Measurements from ENCODE around the gene DENND5A.
A peak's percentile ranks its signal among the peaks of the same experiment; 100 is the strongest.
"Not testable (repeated sequence)": the region's sequence is repeated elsewhere in the genome, so short reads cannot be mapped to it uniquely, and the experiment has no call there.

DENND5A gene

DNA sequence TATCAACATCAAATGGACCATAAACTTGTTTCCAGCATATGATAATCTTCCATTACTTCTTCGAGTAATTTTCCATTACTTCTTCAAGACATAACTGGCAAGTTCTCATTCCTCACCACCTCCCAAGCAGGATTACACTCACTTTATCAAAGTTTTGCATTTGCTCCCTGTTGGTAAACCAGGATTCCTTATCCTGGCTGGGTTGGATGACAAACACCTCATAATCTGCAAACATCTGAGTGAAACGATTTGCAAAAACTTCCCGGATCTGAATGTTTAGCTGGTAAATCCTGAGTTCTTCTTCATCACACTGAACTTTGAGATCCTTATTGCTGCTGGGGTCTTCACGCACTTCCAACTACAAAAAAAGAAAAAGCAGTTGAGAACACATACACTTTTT lies 86.4 kb downstream of the DENND5A start:
- DNase-seq (no peak), ATAC-seq (no peak)
- no peak overlapping the region for H3K4me3 Mint-ChIP-seq
- peak overlapping the region in 1 of 2 donors; percentile 44 for H3K27ac Mint-ChIP-seq
- no peaks in the 10 kb centered on the region for H3K9me3 Mint-ChIP-seq
- no peaks in the 10 kb centered on the region for H3K27me3 Mint-ChIP-seq
- H3K4me1 Mint-ChIP-seq = no peaks in the 10 kb centered on the region

DNA sequence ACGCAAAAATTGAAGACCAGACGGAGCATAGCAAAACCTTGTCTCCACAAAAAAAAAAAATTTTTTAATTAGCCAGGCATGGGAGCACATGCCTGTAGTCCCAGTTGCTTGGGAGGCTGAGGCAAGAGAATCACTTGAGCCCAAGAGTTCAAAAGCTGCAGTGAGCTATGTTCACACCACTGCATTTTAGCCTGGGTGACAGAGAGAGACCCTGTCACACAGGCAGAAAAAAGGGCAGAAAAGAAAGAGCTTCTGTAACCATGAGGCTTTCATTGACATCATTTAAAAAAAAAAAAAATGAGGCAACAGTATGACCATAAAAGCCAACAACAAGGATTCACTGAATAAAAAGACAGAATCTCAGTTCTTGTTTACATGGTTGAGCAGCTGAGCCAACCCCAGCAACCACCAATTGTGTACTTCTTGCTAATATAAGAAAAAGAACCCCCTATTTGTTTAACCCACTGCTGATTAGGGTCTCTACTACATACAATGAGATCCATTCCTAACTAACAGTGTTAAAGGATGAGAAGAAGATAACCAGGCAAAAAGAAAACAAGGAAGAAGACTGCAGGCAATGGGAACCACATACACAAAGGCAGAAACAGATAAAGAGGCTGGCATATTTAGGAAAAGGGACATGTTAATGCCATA lies 87.6 kb downstream of the DENND5A start:
- H3K27me3 Mint-ChIP-seq = no peaks in the 10 kb centered on the region
- DNase-seq (no peak), ATAC-seq (no peak)
- H3K4me1 Mint-ChIP-seq = no peaks in the 10 kb centered on the region
- peaks cover 0 to under 1% of the 10 kb centered on the region in 2 donors for H3K9me3 Mint-ChIP-seq
- peak overlapping the region in 1 of 2 donors; percentile 7 for H3K27ac Mint-ChIP-seq
- no peak overlapping the region for H3K4me3 Mint-ChIP-seq

DNA sequence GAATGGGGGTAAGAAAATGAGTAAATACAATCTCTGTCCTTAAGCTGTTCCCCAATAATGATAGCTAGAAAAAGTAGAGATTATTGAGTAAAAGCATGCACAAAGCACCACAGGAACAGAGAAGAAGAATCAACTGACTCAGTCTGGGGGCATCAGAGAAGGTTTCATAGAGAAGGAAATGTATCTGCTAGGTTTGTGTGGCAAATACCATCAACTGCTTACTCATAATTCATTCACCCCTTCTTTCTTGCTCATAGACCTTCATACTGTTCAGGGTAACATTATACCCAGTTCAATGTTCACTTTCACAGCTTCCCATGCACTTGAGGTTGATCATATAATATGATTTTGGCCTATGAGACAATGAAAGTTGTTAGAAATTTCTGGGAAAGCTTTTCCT lies 88.6 kb downstream of the DENND5A start:
- no peaks in the 10 kb centered on the region for H3K27me3 Mint-ChIP-seq
- H3K27ac Mint-ChIP-seq = no peak overlapping the region
- ATAC-seq (peak; percentile 76), DNase-seq (no peak)
- H3K9me3 Mint-ChIP-seq = peaks cover 0 to 11% of the 10 kb centered on the region in 2 donors
- no peaks in the 10 kb centered on the region for H3K4me1 Mint-ChIP-seq
- H3K4me3 Mint-ChIP-seq = no peak overlapping the region

DNA sequence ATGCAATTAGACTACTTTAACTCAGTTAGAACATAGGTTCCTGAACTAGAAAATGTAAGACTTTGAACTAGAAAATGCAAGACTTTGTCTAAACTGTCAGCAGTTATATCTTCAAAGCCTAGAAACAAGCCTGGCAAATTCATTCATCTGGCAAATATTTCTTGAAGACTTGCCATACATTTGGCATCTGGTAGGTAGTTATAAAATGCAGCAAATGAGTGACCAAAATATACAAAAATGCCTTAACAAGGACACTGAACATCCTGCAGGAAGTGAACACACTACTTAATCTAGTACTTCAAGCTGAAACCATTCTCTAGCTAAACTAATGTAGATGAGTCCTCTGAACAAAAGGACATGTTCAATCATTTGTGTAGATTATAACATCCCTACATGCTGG lies 89.0 kb downstream of the DENND5A start:
- H3K9me3 Mint-ChIP-seq = peaks cover 0 to 11% of the 10 kb centered on the region in 2 donors
- no peak for ATAC-seq

DNA sequence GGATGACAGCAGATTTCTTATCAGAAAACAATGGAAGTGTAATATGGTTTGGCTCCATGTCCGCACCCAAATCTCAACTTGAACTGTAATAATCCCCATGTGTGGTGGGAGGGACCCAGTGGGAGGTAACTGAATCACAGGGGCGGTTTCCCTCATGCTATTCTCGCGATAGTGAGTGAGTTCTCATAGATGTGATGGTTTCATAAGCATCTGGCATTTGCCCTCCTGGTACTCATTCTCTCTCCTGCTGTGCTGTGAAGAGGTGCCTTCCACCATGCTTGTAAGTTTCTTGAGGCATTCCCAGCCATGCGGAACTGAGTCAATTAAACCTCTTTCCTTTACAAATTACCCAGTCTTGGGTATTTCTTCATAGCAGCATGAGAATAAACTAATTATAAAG lies 92.8 kb downstream of the DENND5A start:
- Mint-ChIP-seq H3K27ac (peak overlapping the region in 1 of 2 donors; percentile 46), H3K4me3 (no peak overlapping the region), H3K4me1 (peaks cover 17% of the 10 kb centered on the region), H3K9me3 (peaks cover 0 to 11% of the 10 kb centered on the region in 2 donors), H3K27me3 (no peaks in the 10 kb centered on the region)
- DNase-seq (no peak), ATAC-seq (no peak)

More for the DNA sequence above, 89.0 kb downstream of the DENND5A start:
- Mint-ChIP-seq H3K27me3 (no peaks in the 10 kb centered on the region), H3K27ac (no peak overlapping the region), H3K4me1 (no peaks in the 10 kb centered on the region), H3K4me3 (no peak overlapping the region)
- DNase-seq = no peak

DNA sequence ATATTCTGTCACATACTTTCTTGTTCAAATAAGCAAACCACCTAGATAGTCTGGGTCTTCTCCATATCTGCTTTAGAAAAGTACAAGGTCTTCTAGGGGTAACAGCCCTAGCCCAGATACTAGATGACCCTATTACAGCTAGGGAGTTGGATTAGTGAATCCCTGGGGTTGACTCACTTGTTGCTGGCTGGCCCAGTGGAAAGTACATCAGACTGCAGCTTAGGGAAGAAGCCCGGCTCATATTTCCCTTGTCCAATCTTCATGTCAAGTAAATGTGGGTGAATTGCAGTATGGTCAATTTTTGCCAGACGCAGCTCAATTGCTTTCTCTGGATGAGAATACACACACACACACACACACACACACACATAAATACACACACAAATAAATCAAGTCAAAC lies 94.7 kb downstream of the DENND5A start:
- Mint-ChIP-seq H3K4me1 (peaks cover 17% of the 10 kb centered on the region), H3K27ac (no peak overlapping the region), H3K9me3 (peaks cover 0 to 11% of the 10 kb centered on the region in 2 donors), H3K4me3 (no peak overlapping the region), H3K27me3 (no peaks in the 10 kb centered on the region)
- ATAC-seq (no peak), DNase-seq (no peak)

DNA sequence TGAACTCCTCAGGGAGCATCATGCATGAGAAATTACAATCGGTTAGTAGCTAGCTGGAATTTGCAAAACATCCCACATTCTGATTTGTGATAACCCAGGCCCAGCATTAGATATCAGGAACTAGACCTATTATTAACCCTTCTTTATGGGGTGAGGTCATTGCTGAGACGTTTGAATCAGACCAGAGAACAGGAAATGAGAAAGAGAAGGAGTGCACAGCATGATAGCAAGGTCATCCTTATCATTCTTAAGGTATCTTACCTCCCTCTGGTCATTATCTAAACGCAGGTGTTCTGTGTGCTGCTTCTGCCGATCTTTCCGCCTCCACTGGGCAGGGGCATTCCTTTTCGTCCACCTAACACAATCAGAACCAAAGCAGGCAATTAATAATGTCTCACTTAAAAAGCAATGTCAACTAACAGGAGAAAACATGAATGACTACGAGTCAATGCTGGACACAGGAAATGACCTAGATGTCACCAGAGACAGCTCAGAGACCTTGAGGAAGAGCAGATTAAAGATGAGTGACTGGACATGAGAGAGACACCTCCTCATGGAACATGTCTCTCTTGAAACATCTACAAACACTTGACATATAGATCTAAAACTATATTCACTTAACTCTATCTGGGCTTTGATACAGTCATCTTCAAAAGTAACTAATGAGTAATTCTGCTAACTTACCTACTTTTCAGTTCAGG lies 95.4 kb downstream of the DENND5A start:
- peaks cover 17% of the 10 kb centered on the region for H3K4me1 Mint-ChIP-seq
- no peak overlapping the region for H3K4me3 Mint-ChIP-seq
- ATAC-seq (no peak), DNase-seq (no peak)
- no peaks in the 10 kb centered on the region for H3K27me3 Mint-ChIP-seq
- H3K27ac Mint-ChIP-seq = no peak overlapping the region
- peaks cover 0 to 11% of the 10 kb centered on the region in 2 donors for H3K9me3 Mint-ChIP-seq

DNA sequence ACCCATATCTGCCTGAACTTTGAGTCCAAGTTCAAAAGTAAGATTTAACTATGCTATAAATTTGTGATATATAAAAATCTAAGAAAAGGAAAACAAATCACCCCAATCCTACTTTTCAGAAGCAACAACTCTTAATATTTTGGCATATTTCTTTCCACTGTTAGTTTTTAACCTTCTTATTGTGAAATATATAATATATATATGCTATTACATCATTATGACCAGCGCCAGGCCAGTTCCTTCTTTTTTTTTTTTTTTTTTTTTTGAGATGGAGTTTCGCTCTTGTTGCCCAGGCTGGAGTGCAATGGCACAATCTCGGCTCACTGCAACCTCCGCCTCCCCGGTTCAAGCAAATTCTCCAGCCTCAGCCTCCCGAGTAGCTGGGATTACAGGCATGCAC lies 103.2 kb downstream of the DENND5A start:
- DNase-seq, H3K9me3 Mint-ChIP-seq, H3K27ac Mint-ChIP-seq, H3K27me3 Mint-ChIP-seq, H3K4me3 Mint-ChIP-seq, ATAC-seq: not testable (repeated sequence)
- H3K4me1 Mint-ChIP-seq = peaks cover 25% of the 10 kb centered on the region

DNA sequence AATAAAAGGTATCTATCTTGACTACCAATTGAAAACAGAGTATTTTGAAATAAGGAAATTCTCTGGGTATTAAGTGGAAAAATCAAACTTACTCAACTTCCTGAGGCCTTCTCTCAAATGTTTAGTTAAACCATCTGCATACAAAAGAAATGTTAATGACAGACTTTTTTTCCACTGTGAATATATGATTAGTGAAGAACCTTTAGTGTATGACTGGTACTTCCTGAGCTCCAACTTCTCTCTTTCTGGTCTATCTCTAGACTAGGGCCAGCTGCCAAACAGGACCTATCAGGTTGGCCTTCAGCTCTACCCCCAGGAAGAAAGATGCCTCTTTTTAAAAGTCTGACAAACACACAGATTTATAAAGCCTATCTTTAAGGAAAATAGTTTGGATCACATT lies 105.0 kb downstream of the DENND5A start:
- H3K27me3 Mint-ChIP-seq = no peaks in the 10 kb centered on the region
- peak overlapping the region in 1 of 2 donors; percentile 17 for H3K4me3 Mint-ChIP-seq

DNA sequence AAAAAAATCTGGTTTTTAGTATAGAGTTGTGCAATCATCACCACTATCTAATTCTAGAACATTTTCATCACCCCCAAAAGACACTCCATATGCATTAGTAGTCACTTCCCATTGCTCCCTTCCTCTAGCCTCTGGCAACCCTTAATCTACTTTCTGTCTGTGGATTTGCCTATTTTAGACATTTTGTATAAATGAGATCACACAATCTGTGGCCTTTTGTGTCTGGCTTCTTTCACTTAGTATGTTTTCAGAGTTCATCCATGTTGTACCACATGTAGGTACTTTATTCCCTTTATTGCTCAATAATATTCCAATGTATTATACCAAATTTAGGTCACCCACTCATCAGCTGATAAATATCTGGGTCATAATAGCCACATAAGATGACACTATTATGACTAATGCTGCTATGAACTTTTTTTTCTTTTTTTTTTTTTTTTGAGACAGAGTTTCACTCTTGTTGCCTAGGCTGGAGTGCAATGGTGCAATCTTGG lies 106.2 kb downstream of the DENND5A start:
- H3K4me3 Mint-ChIP-seq = no peak overlapping the region
- ATAC-seq (peak; percentile 71), DNase-seq (no peak)
- H3K9me3 Mint-ChIP-seq = no peaks in the 10 kb centered on the region
- no peaks in the 10 kb centered on the region for H3K27me3 Mint-ChIP-seq
- H3K4me1 Mint-ChIP-seq = peaks cover 25% of the 10 kb centered on the region
- H3K27ac Mint-ChIP-seq = peak overlapping the region in 1 of 2 donors; percentile 11

More for the DNA sequence above, 105.0 kb downstream of the DENND5A start:
- H3K4me1 Mint-ChIP-seq = peaks cover 25% of the 10 kb centered on the region
- DNase-seq = no peak
- peak overlapping the region; percentile 85 to 94 for H3K27ac Mint-ChIP-seq
- ATAC-seq = peak; percentile 71
- no peaks in the 10 kb centered on the region for H3K9me3 Mint-ChIP-seq

DNA sequence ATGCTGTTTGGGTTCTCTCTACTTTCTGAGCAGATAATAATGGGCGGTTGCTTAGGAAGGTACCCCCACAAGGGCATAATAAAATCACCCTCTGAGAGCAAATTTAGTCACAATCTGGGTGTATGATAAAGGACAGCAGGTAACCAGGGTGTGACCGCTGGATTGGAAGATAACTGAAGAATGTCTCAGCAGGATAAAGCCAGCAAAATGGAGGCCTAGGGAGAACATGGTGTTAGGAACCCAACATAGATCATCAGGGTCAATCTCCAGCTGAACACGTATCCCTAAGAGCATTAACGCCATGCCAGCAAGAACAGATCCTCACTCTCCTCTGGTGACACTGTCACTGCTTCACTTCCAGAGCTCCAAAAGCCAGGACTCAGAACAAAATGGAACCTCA lies 109.2 kb downstream of the DENND5A start:
- DNase-seq (no peak), ATAC-seq (no peak)
- H3K27me3 Mint-ChIP-seq = no peaks in the 10 kb centered on the region
- H3K27ac Mint-ChIP-seq = no peak overlapping the region
- H3K4me3 Mint-ChIP-seq = no peak overlapping the region
- H3K4me1 Mint-ChIP-seq = peaks cover 19% of the 10 kb centered on the region
- H3K9me3 Mint-ChIP-seq = no peaks in the 10 kb centered on the region

DNA sequence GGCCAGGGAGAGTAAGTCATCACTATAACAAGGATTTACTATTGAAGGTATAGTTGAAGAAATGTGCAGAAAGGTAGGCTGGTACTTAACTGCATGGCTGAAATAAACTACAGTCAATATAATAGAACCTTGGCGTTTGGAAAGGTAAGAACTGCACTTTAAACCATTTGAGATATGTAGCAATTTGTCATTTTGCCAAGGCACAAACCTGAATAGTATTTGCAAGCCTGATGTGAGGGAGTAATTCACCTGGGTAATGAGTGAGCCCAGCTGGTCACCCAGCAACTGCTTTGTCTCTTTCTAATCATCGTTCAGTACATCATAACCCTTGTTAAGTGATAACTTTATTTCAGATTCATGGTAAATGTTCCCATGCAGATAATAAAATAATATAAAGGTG lies 111.5 kb downstream of the DENND5A start:
- H3K4me1 Mint-ChIP-seq = peaks cover 5% of the 10 kb centered on the region
- H3K27me3 Mint-ChIP-seq = no peaks in the 10 kb centered on the region

DNA sequence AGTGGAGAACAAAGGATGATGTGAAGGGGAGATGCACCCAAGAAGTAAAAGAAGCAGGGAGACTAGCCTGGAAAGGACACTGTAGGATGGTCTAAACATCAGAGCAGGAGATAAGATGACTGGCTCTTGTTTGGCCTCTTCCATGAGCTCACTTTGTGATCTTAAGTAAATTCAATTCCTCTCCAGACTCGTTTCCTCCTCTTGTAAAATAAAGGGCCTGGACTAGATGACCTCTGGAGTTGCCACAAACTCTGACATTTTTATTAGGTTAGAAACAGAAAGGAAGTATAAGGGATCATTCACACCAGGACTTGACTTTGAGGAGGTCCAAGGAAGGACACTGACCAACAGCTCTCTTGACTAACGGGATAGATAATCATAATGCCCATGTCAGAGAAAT lies 113.5 kb downstream of the DENND5A start:
- no peak overlapping the region for H3K27ac Mint-ChIP-seq
- no peak for ATAC-seq
- no peaks in the 10 kb centered on the region for H3K9me3 Mint-ChIP-seq
- no peaks in the 10 kb centered on the region for H3K27me3 Mint-ChIP-seq
- DNase-seq = no peak
- peaks cover 11% of the 10 kb centered on the region for H3K4me1 Mint-ChIP-seq
- no peak overlapping the region for H3K4me3 Mint-ChIP-seq

More for the DNA sequence above, 111.5 kb downstream of the DENND5A start:
- H3K4me3 Mint-ChIP-seq = no peak overlapping the region
- no peak for ATAC-seq
- no peaks in the 10 kb centered on the region for H3K9me3 Mint-ChIP-seq
- peak overlapping the region in 1 of 2 donors; percentile 47 for H3K27ac Mint-ChIP-seq
- no peak for DNase-seq

DNA sequence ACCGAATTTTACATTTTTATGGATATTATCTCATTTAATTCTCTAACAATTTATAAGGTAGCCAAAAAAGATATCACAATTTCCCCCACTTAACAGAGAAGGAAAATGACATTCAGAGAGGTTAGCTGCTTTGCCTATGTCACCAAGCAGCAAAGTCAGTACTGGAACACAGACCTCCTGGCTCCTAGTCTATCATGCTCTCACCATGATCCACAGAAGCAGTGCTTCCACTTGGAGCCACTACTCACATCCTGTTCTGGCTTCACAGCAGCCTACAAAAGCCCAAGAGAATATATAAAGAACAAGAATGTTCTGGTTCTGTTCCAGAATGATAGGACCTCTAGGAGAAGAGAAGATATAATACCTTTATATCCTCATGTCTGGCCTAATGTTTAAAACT lies 114.2 kb downstream of the DENND5A start:
- no peak overlapping the region for H3K4me3 Mint-ChIP-seq
- H3K9me3 Mint-ChIP-seq = no peaks in the 10 kb centered on the region
- ATAC-seq = no peak
- H3K27ac Mint-ChIP-seq = no peak overlapping the region
- H3K4me1 Mint-ChIP-seq = peaks cover 11% of the 10 kb centered on the region
- no peaks in the 10 kb centered on the region for H3K27me3 Mint-ChIP-seq
- DNase-seq = no peak

DNA sequence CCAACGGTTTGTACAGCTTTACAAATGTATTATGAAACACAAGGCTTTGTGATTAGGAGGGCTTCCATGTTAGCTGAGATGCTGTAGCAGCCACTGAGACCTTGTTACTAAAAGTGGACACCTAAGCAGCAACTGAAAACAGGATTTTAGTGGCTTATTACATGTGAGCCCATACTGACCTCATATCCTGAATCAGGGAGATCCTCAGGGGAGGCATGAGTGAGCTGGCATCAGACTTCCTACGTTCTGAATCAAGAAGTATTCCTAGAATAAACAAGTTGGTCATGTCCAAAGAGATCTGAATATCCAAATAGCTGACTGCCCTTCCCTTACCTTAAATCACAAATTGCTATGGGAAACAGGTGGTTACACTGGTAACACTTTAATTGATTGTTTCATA lies 114.6 kb downstream of the DENND5A start:
- H3K9me3 Mint-ChIP-seq = no peaks in the 10 kb centered on the region
- ATAC-seq (no peak), DNase-seq (no peak)
- no peak overlapping the region for H3K27ac Mint-ChIP-seq
- H3K4me3 Mint-ChIP-seq = no peak overlapping the region
- H3K4me1 Mint-ChIP-seq = peaks cover 11% of the 10 kb centered on the region
- no peaks in the 10 kb centered on the region for H3K27me3 Mint-ChIP-seq

DNA sequence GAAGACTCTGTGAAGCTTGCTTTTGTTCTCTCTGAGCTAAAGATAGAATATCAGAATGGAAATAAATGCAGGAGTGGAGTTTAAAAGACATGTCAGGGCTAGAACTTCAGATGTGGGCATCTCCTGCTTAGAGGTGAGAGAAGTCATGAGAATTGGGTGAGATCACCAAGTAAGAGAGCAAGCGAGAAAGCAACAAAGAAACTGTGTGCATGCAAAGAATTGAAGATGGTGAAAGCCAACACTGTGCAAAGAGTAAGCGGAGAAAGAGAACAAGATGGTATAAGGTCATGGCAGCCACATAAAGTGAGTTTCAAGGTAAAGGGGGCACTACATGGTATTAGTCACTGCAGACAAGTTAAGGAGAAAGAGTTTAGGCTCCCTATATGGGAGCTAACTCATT lies 116.4 kb downstream of the DENND5A start:
- no peaks in the 10 kb centered on the region for H3K27me3 Mint-ChIP-seq
- H3K4me1 Mint-ChIP-seq = peaks cover 11% of the 10 kb centered on the region
- DNase-seq (no peak), ATAC-seq (no peak)
- H3K27ac Mint-ChIP-seq = no peak overlapping the region
- H3K9me3 Mint-ChIP-seq = no peaks in the 10 kb centered on the region
- H3K4me3 Mint-ChIP-seq = no peak overlapping the region

All from stimulated activated naive CD8-positive, alpha-beta T cell treated with anti-CD3 and anti-CD28 coated beads, Interleukin-15, amount 100 ng/mL, for 72 hours (primary cell).